Measurements from ENCODE around the gene CPXM1.

CPXM1 gene

GRCh38 chr20:2807019-2807418 lies 6.6 kb upstream of the CPXM1 start:
- no peak for DNase-seq (ENCODE audit: low read depth)
- H3K4me3 ChIP-seq (ENCODE audit: low read depth, low read length), result no peak overlapping the region
- TF ChIP-seq CTCF (IDR thresholded peaks at IDR 0.05; ENCODE audit: control insufficient read depth, extremely low read depth, insufficient read depth), result no peak

- no peak for TF ChIP-seq CTCF (IDR thresholded peaks at IDR 0.05; ENCODE audit: control insufficient read depth, extremely low read depth, insufficient read depth)
- no peak overlapping the region for H3K4me3 ChIP-seq (ENCODE audit: low read depth, low read length)
- no peak for DNase-seq (ENCODE audit: low read depth)
Observed at GRCh38 chr20:2806351-2806701, 5.9 kb upstream of the CPXM1 start.

GRCh38 chr20:2805689-2806350 lies 5.4 kb upstream of the CPXM1 start:
- no peak for DNase-seq (ENCODE audit: low read depth)
- no peak for TF ChIP-seq CTCF (IDR thresholded peaks at IDR 0.05; ENCODE audit: control insufficient read depth, extremely low read depth, insufficient read depth)

GRCh38 chr20:2804852-2805688 lies 4.6 kb upstream of the CPXM1 start:
- no peak for DNase-seq (ENCODE audit: low read depth)
- no peak for TF ChIP-seq CTCF (IDR thresholded peaks at IDR 0.05; ENCODE audit: control insufficient read depth, extremely low read depth, insufficient read depth)
- H3K4me3 ChIP-seq (ENCODE audit: low read depth, low read length), result no peak overlapping the region

More at GRCh38 chr20:2805689-2806350, 5.4 kb upstream of the CPXM1 start:
- no peak overlapping the region for H3K4me3 ChIP-seq (ENCODE audit: low read depth, low read length)

GRCh38 chr20:2804041-2804828 lies 3.8 kb upstream of the CPXM1 start:
- no peak overlapping the region for H3K4me3 ChIP-seq (ENCODE audit: low read depth, low read length)
- no peak for DNase-seq (ENCODE audit: low read depth)
- TF ChIP-seq CTCF (IDR thresholded peaks at IDR 0.05; ENCODE audit: control insufficient read depth, extremely low read depth, insufficient read depth), result no peak

GRCh38 chr20:2801286-2801728 lies 880 bp upstream of the CPXM1 start:
- H3K4me3 ChIP-seq (ENCODE audit: low read depth, low read length), result no peak overlapping the region
- TF ChIP-seq CTCF (IDR thresholded peaks at IDR 0.05; ENCODE audit: control insufficient read depth, extremely low read depth, insufficient read depth), result no peak
- no peak for DNase-seq (ENCODE audit: low read depth)
